ENCODE data around the gene FILIP1L.

DNA sequence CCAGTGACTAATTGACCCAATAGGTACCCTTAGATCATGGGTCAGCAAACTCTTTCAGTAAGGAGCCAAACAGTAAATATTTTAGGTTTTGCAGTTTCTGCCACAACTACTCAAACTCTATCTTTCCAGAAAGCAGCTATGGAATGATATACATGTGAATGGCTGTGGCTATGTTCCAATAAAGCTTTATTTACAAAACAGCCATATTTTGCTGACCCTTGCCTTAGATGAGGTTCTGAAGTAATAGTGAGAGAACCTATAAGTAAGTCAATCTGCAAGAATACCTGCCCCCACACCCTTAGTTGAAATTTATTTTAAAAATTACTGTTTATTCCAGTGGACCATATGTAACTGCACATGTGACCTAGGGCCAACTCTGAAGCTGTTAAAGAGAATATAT, 162.6 kb downstream of the FILIP1L start:
- TF ChIP-seq, protein P1, sequence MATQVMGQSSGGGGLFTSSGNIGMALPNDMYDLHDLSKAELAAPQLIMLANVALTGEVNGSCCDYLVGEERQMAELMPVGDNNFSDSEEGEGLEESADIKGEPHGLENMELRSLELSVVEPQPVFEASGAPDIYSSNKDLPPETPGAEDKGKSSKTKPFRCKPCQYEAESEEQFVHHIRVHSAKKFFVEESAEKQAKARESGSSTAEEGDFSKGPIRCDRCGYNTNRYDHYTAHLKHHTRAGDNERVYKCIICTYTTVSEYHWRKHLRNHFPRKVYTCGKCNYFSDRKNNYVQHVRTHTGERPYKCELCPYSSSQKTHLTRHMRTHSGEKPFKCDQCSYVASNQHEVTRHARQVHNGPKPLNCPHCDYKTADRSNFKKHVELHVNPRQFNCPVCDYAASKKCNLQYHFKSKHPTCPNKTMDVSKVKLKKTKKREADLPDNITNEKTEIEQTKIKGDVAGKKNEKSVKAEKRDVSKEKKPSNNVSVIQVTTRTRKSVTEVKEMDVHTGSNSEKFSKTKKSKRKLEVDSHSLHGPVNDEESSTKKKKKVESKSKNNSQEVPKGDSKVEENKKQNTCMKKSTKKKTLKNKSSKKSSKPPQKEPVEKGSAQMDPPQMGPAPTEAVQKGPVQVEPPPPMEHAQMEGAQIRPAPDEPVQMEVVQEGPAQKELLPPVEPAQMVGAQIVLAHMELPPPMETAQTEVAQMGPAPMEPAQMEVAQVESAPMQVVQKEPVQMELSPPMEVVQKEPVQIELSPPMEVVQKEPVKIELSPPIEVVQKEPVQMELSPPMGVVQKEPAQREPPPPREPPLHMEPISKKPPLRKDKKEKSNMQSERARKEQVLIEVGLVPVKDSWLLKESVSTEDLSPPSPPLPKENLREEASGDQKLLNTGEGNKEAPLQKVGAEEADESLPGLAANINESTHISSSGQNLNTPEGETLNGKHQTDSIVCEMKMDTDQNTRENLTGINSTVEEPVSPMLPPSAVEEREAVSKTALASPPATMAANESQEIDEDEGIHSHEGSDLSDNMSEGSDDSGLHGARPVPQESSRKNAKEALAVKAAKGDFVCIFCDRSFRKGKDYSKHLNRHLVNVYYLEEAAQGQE (IDR thresholded peaks at IDR 0.05; ENCODE audit: insufficient read depth in 1 of 2, low read depth in 2 of 2, low read length in 2 of 2) = no peak
- TF ChIP-seq POLR2AphosphoS5 (IDR thresholded peaks at IDR 0.05; ENCODE audit: low read depth, low read length) (no peak), SIN3A (IDR thresholded peaks at IDR 0.05; ENCODE audit: borderline replicate concordance, insufficient read depth, low read length) (no peak), TAF1 (IDR thresholded peaks at IDR 0.05; ENCODE audit: borderline replicate concordance, insufficient read depth, low read length) (no peak)
